ENCODE results near the gene HAGH. TPM values are rescaled to one million over a fixed set of nuclear protein-coding genes. Genes with fewer than 3 reads are reported as not detected.
A peak's percentile ranks its signal among the peaks of the same experiment; 100 is the strongest.

HAGH gene
- total RNA-seq, 2 experiments from 2014 or later: 44.1 to 44.2 TPM

- CTCF ChIA-PET: no interaction called here
- Mint-ChIP-seq H3K27me3 (no peaks in the 10 kb centered on the region), H3K36me3 (peaks cover under 1% of the 10 kb centered on the region), H3K4me3 (no peak overlapping the region), H3K4me1 (no peaks in the 10 kb centered on the region), H3K9me3 (ENCODE audit: low read depth) (peaks cover under 1% of the 10 kb centered on the region), H3K27ac (no peak overlapping the region)
- no peak for ATAC-seq
- DNase-seq: no peak
Observed at GRCh38 chr16:1791943-1792812, 34.4 kb downstream of the HAGH start.

GRCh38 chr16:1791256-1791942 lies 35.2 kb downstream of the HAGH start:
- no peak for DNase-seq
- H3K27ac Mint-ChIP-seq: no peak overlapping the region
- H3K36me3 Mint-ChIP-seq: no peaks in the 10 kb centered on the region
- H3K27me3 Mint-ChIP-seq: no peaks in the 10 kb centered on the region
- no peak for ATAC-seq
- H3K4me1 Mint-ChIP-seq: no peaks in the 10 kb centered on the region
- H3K4me3 Mint-ChIP-seq: no peak overlapping the region
- H3K9me3 Mint-ChIP-seq (ENCODE audit: low read depth): no peaks in the 10 kb centered on the region
- CTCF ChIA-PET: no interaction called here

GRCh38 chr16:1790611-1791255 lies 35.9 kb downstream of the HAGH start:
- CTCF ChIA-PET: no interaction called here

GRCh38 chr16:1790261-1790610 lies 36.4 kb downstream of the HAGH start:
- no peak for ATAC-seq
- H3K27me3 Mint-ChIP-seq: no peaks in the 10 kb centered on the region
- H3K27ac Mint-ChIP-seq: no peak overlapping the region
- CTCF ChIA-PET: no interaction called here
- H3K9me3 Mint-ChIP-seq (ENCODE audit: low read depth): no peaks in the 10 kb centered on the region
- H3K4me1 Mint-ChIP-seq: no peaks in the 10 kb centered on the region
- H3K4me3 Mint-ChIP-seq: no peak overlapping the region
- H3K36me3 Mint-ChIP-seq: no peaks in the 10 kb centered on the region
- no peak for DNase-seq

More at GRCh38 chr16:1790611-1791255, 35.9 kb downstream of the HAGH start:
- H3K27me3 Mint-ChIP-seq: no peaks in the 10 kb centered on the region
- DNase-seq (no peak), ATAC-seq (no peak)
- no peaks in the 10 kb centered on the region for H3K4me1 Mint-ChIP-seq
- no peak overlapping the region for H3K4me3 Mint-ChIP-seq
- H3K27ac Mint-ChIP-seq: no peak overlapping the region
- H3K9me3 Mint-ChIP-seq (ENCODE audit: low read depth): no peaks in the 10 kb centered on the region
- no peaks in the 10 kb centered on the region for H3K36me3 Mint-ChIP-seq

GRCh38 chr16:1789643-1790045 lies 37.0 kb downstream of the HAGH start:
- no peak for ATAC-seq
- H3K4me3 Mint-ChIP-seq: no peak overlapping the region

GRCh38 chr16:1788708-1789100 lies 37.9 kb downstream of the HAGH start:
- Mint-ChIP-seq H3K4me1 (peaks cover 7% of the 10 kb centered on the region), H3K27ac (no peak overlapping the region), H3K4me3 (no peak overlapping the region), H3K9me3 (ENCODE audit: low read depth) (no peaks in the 10 kb centered on the region), H3K27me3 (no peaks in the 10 kb centered on the region), H3K36me3 (no peaks in the 10 kb centered on the region)
- ATAC-seq (no peak), DNase-seq (peak; percentile 38)
- CTCF ChIA-PET: no interaction called here

More at GRCh38 chr16:1789643-1790045, 37.0 kb downstream of the HAGH start:
- no peak for DNase-seq
- Mint-ChIP-seq H3K27ac (no peak overlapping the region), H3K27me3 (no peaks in the 10 kb centered on the region), H3K4me1 (peaks cover 2% of the 10 kb centered on the region), H3K36me3 (no peaks in the 10 kb centered on the region), H3K9me3 (ENCODE audit: low read depth) (no peaks in the 10 kb centered on the region)
- CTCF ChIA-PET: no interaction called here

- DNase-seq (peak; percentile 38), ATAC-seq (no peak)
- H3K27me3 Mint-ChIP-seq: no peaks in the 10 kb centered on the region
- CTCF ChIA-PET: no interaction called here
- H3K9me3 Mint-ChIP-seq (ENCODE audit: low read depth): no peaks in the 10 kb centered on the region
- H3K4me1 Mint-ChIP-seq: peaks cover 11% of the 10 kb centered on the region
- H3K4me3 Mint-ChIP-seq: no peak overlapping the region
- H3K36me3 Mint-ChIP-seq: no peaks in the 10 kb centered on the region
- no peak overlapping the region for H3K27ac Mint-ChIP-seq
Observed at GRCh38 chr16:1788095-1788707, 38.4 kb downstream of the HAGH start.

- H3K9me3 Mint-ChIP-seq (ENCODE audit: low read depth): no peaks in the 10 kb centered on the region
- no peak for DNase-seq
Observed at GRCh38 chr16:1787322-1788094, 39.1 kb downstream of the HAGH start.

GRCh38 chr16:1787056-1787321 lies 39.6 kb downstream of the HAGH start:
- DNase-seq: no peak
- ATAC-seq: no peak
- H3K27me3 Mint-ChIP-seq: no peaks in the 10 kb centered on the region
- H3K4me1 Mint-ChIP-seq: peaks cover 12% of the 10 kb centered on the region
- H3K9me3 Mint-ChIP-seq (ENCODE audit: low read depth): no peaks in the 10 kb centered on the region
- CTCF ChIA-PET: no interaction called here
- H3K36me3 Mint-ChIP-seq: no peaks in the 10 kb centered on the region
- no peak overlapping the region for H3K27ac Mint-ChIP-seq
- H3K4me3 Mint-ChIP-seq: no peak overlapping the region

More at GRCh38 chr16:1787322-1788094, 39.1 kb downstream of the HAGH start:
- ATAC-seq: no peak
- H3K4me3 Mint-ChIP-seq: no peak overlapping the region
- H3K36me3 Mint-ChIP-seq: no peaks in the 10 kb centered on the region
- CTCF ChIA-PET: no interaction called here
- peaks cover 12% of the 10 kb centered on the region for H3K4me1 Mint-ChIP-seq
- no peak overlapping the region for H3K27ac Mint-ChIP-seq
- H3K27me3 Mint-ChIP-seq: no peaks in the 10 kb centered on the region

GRCh38 chr16:1786242-1787055 lies 40.2 kb downstream of the HAGH start:
- H3K4me1 Mint-ChIP-seq: peaks cover 17% of the 10 kb centered on the region
- no peaks in the 10 kb centered on the region for H3K27me3 Mint-ChIP-seq
- H3K36me3 Mint-ChIP-seq: no peaks in the 10 kb centered on the region
- DNase-seq: no peak
- no peak overlapping the region for H3K4me3 Mint-ChIP-seq
- CTCF ChIA-PET: no interaction called here
- no peak for ATAC-seq
- no peak overlapping the region for H3K27ac Mint-ChIP-seq
- H3K9me3 Mint-ChIP-seq (ENCODE audit: low read depth): no peaks in the 10 kb centered on the region

GRCh38 chr16:1785846-1786170 lies 40.8 kb downstream of the HAGH start:
- DNase-seq (no peak), ATAC-seq (no peak)
- Mint-ChIP-seq H3K9me3 (ENCODE audit: low read depth) (no peaks in the 10 kb centered on the region), H3K36me3 (no peaks in the 10 kb centered on the region), H3K4me3 (no peak overlapping the region), H3K4me1 (peaks cover 22% of the 10 kb centered on the region), H3K27ac (no peak overlapping the region), H3K27me3 (no peaks in the 10 kb centered on the region)
- CTCF ChIA-PET: no interaction called here

GRCh38 chr16:1784977-1785845 lies 41.4 kb downstream of the HAGH start:
- H3K27me3 Mint-ChIP-seq: no peaks in the 10 kb centered on the region
- H3K36me3 Mint-ChIP-seq: no peaks in the 10 kb centered on the region
- H3K4me1 Mint-ChIP-seq: peaks cover 24% of the 10 kb centered on the region
- ATAC-seq: no peak
- H3K9me3 Mint-ChIP-seq (ENCODE audit: low read depth): no peaks in the 10 kb centered on the region
- CTCF ChIA-PET: no interaction called here
- no peak overlapping the region for H3K27ac Mint-ChIP-seq
- no peak for DNase-seq
- H3K4me3 Mint-ChIP-seq: no peak overlapping the region
